ENCODE results near the gene CCDC106.

Gene CCDC106

GRCh38 chr19:55647732-55648584, at the start of gene CCDC106:
CCDC106 (plus strand) TSS chr19:55648212; CDS start chr19:55649047, 835 bp downstream.
- peak in 1 of 4 experiments; percentile 35 for DNase-seq (ENCODE audit: low read depth in 4 of 4, low spot score in 1 of 4)

- peak; percentile 73 to 96 (median 88) for DNase-seq (ENCODE audit: low read depth in 4 of 4, low spot score in 1 of 4)
Observed at GRCh38 chr19:55598719-55599467, 49.1 kb upstream of the CCDC106 start.

- DNase-seq (ENCODE audit: low read depth in 4 of 4, low spot score in 1 of 4), result peak; percentile 86 to 96 (median 92)
Observed at GRCh38 chr19:55599468-55599841, 48.6 kb upstream of the CCDC106 start, which contains the start of gene FIZ1. FIZ1 (minus strand) TSS chr19:55599517; CDS start chr19:55597865, 1,652 bp downstream.

- DNase-seq (ENCODE audit: low read depth in 4 of 4, low spot score in 1 of 4), result peak; percentile 62 to 77 (median 70)
Observed at GRCh38 chr19:55599842-55600661, 48.0 kb upstream of the CCDC106 start, which contains the start of gene ZNF524. ZNF524 (plus strand) TSS chr19:55600288; CDS start chr19:55602113, 1,825 bp downstream.

- DNase-seq (ENCODE audit: low read depth in 4 of 4, low spot score in 1 of 4), result no peak
Observed at GRCh38 chr19:55600662-55601028, 47.4 kb upstream of the CCDC106 start.

GRCh38 chr19:55601084-55601483, 46.9 kb upstream of the CCDC106 start:
- DNase-seq (ENCODE audit: low read depth in 4 of 4, low spot score in 1 of 4), result no peak

GRCh38 chr19:55602104-55603001, 45.7 kb upstream of the CCDC106 start:
- DNase-seq (ENCODE audit: low read depth in 4 of 4, low spot score in 1 of 4), result no peak

GRCh38 chr19:55603115-55603514, 44.9 kb upstream of the CCDC106 start:
- no peak for DNase-seq (ENCODE audit: low read depth in 4 of 4, low spot score in 1 of 4)

- DNase-seq (ENCODE audit: low read depth in 4 of 4, low spot score in 1 of 4), result no peak
Observed at GRCh38 chr19:55603581-55604292, 44.3 kb upstream of the CCDC106 start.

GRCh38 chr19:55605207-55605636, 42.8 kb upstream of the CCDC106 start:
- peak; percentile 97 to 99 (median 98) for DNase-seq (ENCODE audit: low read depth in 4 of 4, low spot score in 1 of 4)

- peak in 2 of 4 experiments; percentile 59 to 65 for DNase-seq (ENCODE audit: low read depth in 4 of 4, low spot score in 1 of 4)
Observed at GRCh38 chr19:55605637-55606470, 42.2 kb upstream of the CCDC106 start, which contains the start of gene ZNF865. ZNF865 (plus strand) TSS chr19:55605647; CDS start chr19:55613619, 7,972 bp downstream.

GRCh38 chr19:55606471-55606787, 41.6 kb upstream of the CCDC106 start:
- DNase-seq (ENCODE audit: low read depth in 4 of 4, low spot score in 1 of 4), result no peak

- no peak for DNase-seq (ENCODE audit: low read depth in 4 of 4, low spot score in 1 of 4)
Observed at GRCh38 chr19:55606817-55607216, 41.2 kb upstream of the CCDC106 start.

GRCh38 chr19:55609326-55609725, 38.7 kb upstream of the CCDC106 start:
- DNase-seq (ENCODE audit: low read depth in 4 of 4, low spot score in 1 of 4), result no peak

GRCh38 chr19:55611300-55611982, 36.6 kb upstream of the CCDC106 start:
- DNase-seq (ENCODE audit: low read depth in 4 of 4, low spot score in 1 of 4), result no peak

GRCh38 chr19:55611983-55612645, 35.9 kb upstream of the CCDC106 start:
- DNase-seq (ENCODE audit: low read depth in 4 of 4, low spot score in 1 of 4), result no peak

GRCh38 chr19:55613396-55613795, 34.6 kb upstream of the CCDC106 start:
- DNase-seq (ENCODE audit: low read depth in 4 of 4, low spot score in 1 of 4), result no peak
